ENCODE results near the gene NID2. TPM values are rescaled to one million over a fixed set of nuclear protein-coding genes. Genes with fewer than 3 reads are reported as not detected.

Gene NID2
- total and polyA plus RNA-seq, 9 of the 15 experiments (the other 6 are each of a cell fraction or from before 2014, with no cell fraction given), result 0.04 to 0.45 (median 0.16) TPM; not detected in 3

GRCh38 chr14:51996148-51996746, 72.6 kb downstream of the NID2 start:
- 28% methylated on average over 4 of the region's 4 CpGs for WGBS (ENCODE audit: insufficient coverage, low coverage, missing lambda C conversion rate)
- Histone ChIP-seq H3K36me3 (ENCODE audit: control insufficient read depth, insufficient read depth, low read length) (peaks cover 86% of the 10 kb centered on the region), H3K9me3 (replicated peaks; ENCODE audit: control insufficient read depth, insufficient read depth, low read depth, low read length) (no peaks in the 10 kb centered on the region), H3K27me3 (ENCODE audit: control insufficient read depth in 2 of 2, insufficient read depth in 2 of 2, low read length in 2 of 2) (no peaks in the 10 kb centered on the region), H3K27ac (ENCODE audit: extremely low read depth, low read depth, low read length) (no peak overlapping the region), H3K4me1 (replicated peaks in 1 of 2; ENCODE audit: control insufficient read depth in 2 of 2, insufficient read depth in 2 of 2, low read length in 2 of 2) (no peaks in the 10 kb centered on the region), H4K20me1 (replicated peaks; ENCODE audit: control insufficient read depth, insufficient read depth, low read length) (no peaks in the 10 kb centered on the region), H3K9me1 (ENCODE audit: control insufficient read depth, insufficient read depth, low read length) (no peaks in the 10 kb centered on the region), H3K4me2 (ENCODE audit: insufficient read depth, low read length) (no peak overlapping the region), H3K79me2 (ENCODE audit: control insufficient read depth, insufficient read depth, low read length) (peaks cover 14% of the 10 kb centered on the region), H3K4me3 (no peak overlapping the region), H3K9ac (ENCODE audit: insufficient read depth in 1 of 2, low read depth in 2 of 2, low read length in 2 of 2) (no peak overlapping the region), H2AFZ (ENCODE audit: low read depth, low read length) (no peak overlapping the region)
- intact Hi-C loops (cut with micrococcal nuclease), result loop anchor here (5.0 to 10.0 kb wide), 2 partner anchors 136 to 279 kb away; no protein-coding TSS in a partner anchor
- FAIRE-seq (no peak), DNase-seq (ENCODE audit: extremely low read depth in 1 of 4, low spot score in 3 of 4) (peak in 1 of 4 experiments; percentile 38), ATAC-seq (no peak)
- ChIA-PET CTCF (ENCODE audit: low intra/inter-chr PET ratio) (interaction anchor here (0.7 to 0.8 kb wide), 3 partner anchors 135 to 713 kb away, joined by 3 to 5 read pairs (median 3); no protein-coding TSS in a partner anchor), POLR2A (no interaction called here)
- no TSS peak for BruUV-seq (replicated peaks)
- in situ Hi-C loops (cut with MboI), result no loop called here
- TF ChIP-seq ZNF584 (CRISPR knock-in tag; IDR thresholded peaks at IDR 0.05; ENCODE audit: low read depth) (no peak), RAD21 (CRISPR knock-in tag; conservative IDR thresholded peaks at IDR 0.05 in 1 of 2, IDR thresholded peaks at IDR 0.05 in 1 of 2) (peak; percentile 47 to 63; a peak in 3 of 4 replicates), KLF6 (CRISPR knock-in tag; IDR thresholded peaks at IDR 0.05; ENCODE audit: borderline replicate concordance) (no peak), SREBF2 (CRISPR knock-in tag; IDR thresholded peaks at IDR 0.05) (no peak), SIX5 (IDR thresholded peaks at IDR 0.05; ENCODE audit: borderline replicate concordance in 1 of 2, insufficient read depth in 1 of 2, low read depth in 1 of 2, low read length in 2 of 2) (no peak)
- TF ChIP-seq, protein P1, sequence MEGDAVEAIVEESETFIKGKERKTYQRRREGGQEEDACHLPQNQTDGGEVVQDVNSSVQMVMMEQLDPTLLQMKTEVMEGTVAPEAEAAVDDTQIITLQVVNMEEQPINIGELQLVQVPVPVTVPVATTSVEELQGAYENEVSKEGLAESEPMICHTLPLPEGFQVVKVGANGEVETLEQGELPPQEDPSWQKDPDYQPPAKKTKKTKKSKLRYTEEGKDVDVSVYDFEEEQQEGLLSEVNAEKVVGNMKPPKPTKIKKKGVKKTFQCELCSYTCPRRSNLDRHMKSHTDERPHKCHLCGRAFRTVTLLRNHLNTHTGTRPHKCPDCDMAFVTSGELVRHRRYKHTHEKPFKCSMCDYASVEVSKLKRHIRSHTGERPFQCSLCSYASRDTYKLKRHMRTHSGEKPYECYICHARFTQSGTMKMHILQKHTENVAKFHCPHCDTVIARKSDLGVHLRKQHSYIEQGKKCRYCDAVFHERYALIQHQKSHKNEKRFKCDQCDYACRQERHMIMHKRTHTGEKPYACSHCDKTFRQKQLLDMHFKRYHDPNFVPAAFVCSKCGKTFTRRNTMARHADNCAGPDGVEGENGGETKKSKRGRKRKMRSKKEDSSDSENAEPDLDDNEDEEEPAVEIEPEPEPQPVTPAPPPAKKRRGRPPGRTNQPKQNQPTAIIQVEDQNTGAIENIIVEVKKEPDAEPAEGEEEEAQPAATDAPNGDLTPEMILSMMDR (IDR thresholded peaks at IDR 0.05 in 2 of 3, conservative IDR thresholded peaks at IDR 0.05 in 1 of 3; ENCODE audit: insufficient read depth in 2 of 3, low read depth in 1 of 3, low read length in 3 of 3), result peak in 2 of 3 experiments; percentile 28 to 68; a peak in 4 of 6 replicates
- TF ChIP-seq, protein P2, sequence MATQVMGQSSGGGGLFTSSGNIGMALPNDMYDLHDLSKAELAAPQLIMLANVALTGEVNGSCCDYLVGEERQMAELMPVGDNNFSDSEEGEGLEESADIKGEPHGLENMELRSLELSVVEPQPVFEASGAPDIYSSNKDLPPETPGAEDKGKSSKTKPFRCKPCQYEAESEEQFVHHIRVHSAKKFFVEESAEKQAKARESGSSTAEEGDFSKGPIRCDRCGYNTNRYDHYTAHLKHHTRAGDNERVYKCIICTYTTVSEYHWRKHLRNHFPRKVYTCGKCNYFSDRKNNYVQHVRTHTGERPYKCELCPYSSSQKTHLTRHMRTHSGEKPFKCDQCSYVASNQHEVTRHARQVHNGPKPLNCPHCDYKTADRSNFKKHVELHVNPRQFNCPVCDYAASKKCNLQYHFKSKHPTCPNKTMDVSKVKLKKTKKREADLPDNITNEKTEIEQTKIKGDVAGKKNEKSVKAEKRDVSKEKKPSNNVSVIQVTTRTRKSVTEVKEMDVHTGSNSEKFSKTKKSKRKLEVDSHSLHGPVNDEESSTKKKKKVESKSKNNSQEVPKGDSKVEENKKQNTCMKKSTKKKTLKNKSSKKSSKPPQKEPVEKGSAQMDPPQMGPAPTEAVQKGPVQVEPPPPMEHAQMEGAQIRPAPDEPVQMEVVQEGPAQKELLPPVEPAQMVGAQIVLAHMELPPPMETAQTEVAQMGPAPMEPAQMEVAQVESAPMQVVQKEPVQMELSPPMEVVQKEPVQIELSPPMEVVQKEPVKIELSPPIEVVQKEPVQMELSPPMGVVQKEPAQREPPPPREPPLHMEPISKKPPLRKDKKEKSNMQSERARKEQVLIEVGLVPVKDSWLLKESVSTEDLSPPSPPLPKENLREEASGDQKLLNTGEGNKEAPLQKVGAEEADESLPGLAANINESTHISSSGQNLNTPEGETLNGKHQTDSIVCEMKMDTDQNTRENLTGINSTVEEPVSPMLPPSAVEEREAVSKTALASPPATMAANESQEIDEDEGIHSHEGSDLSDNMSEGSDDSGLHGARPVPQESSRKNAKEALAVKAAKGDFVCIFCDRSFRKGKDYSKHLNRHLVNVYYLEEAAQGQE (IDR thresholded peaks at IDR 0.05; ENCODE audit: borderline replicate concordance), result peak; percentile 25; the same call in 1 of the 2 replicates
- TF ChIP-seq, protein P2 (CRISPR knock-in tag; IDR thresholded peaks at IDR 0.05; ENCODE audit: low read depth), result no peak

Data from K562 (cell line).